ENCODE measurements around the gene AHDC1.

- TF ChIP-seq MYC (CRISPR knock-in tag; IDR thresholded peaks at IDR 0.05; ENCODE audit: borderline replicate concordance): no peak
- TF ChIP-seq RAD21 (CRISPR knock-in tag; IDR thresholded peaks at IDR 0.05): no peak
- no peak for TF ChIP-seq ZNF296 (CRISPR knock-in tag; conservative IDR thresholded peaks at IDR 0.05)
- no peak for TF ChIP-seq POLR2G (IDR thresholded peaks at IDR 0.05; ENCODE audit: low read depth, low read length)
- no peak for TF ChIP-seq HNRNPK (IDR thresholded peaks at IDR 0.05; ENCODE audit: low read depth, low read length, poor library complexity, severe bottlenecking)
- no peak for TF ChIP-seq TSC22D2 (CRISPR knock-in tag; IDR thresholded peaks at IDR 0.05; ENCODE audit: borderline replicate concordance)
- TF ChIP-seq SMYD3 (CRISPR knock-in tag; IDR thresholded peaks at IDR 0.05): no peak
- no peak for TF ChIP-seq CREB3 (CRISPR knock-in tag; IDR thresholded peaks at IDR 0.05)
- no peak for TF ChIP-seq IKZF5 (CRISPR knock-in tag; IDR thresholded peaks at IDR 0.05)
Observed at GRCh38 chr1:27567146-27567526, 36.8 kb downstream of the AHDC1 start.

Data from HepG2 (cell line).